Memory B cell (primary cell): ENCODE data around the gene PRR5.

Source experiments
- ATAC-seq: fragments of 150-1000 bp; cut with Tn5 transposase; 2 replicates; pipeline ENCODE4 v1.10.0; 2021; ENCODE audit warnings: low read depth, mild to moderate bottlenecking, moderate library complexity
- DNase-seq, 2 donors: peaks; one replicate each; pipeline ENCODE4 v3.0.0; 2022; ENCODE audit warnings: low spot score in 2 of 2
- H3K27ac Mint-ChIP-seq: one replicate; pipeline ENCODE4 v1.8.0; 2022; ENCODE audit warnings: mild to moderate bottlenecking, moderate library complexity, mixed read lengths
- H3K27me3 Mint-ChIP-seq: one replicate; pipeline ENCODE4 v1.8.0; 2022; ENCODE audit warnings: mixed read lengths
- H3K36me3 Mint-ChIP-seq: one replicate; pipeline ENCODE4 v1.8.0; 2022; ENCODE audit warnings: mild to moderate bottlenecking, mixed read lengths
- H3K4me1 Mint-ChIP-seq: one replicate; pipeline ENCODE4 v1.8.0; 2022; ENCODE audit warnings: mixed read lengths
- H3K4me3 Mint-ChIP-seq: one replicate; pipeline ENCODE4 v1.8.0; 2022; ENCODE audit warnings: mild to moderate bottlenecking, moderate library complexity, mixed read lengths
- H3K9me3 Mint-ChIP-seq: one replicate; pipeline ENCODE4 v1.8.0; 2022; ENCODE audit warnings: mixed read lengths

PRR5 gene

DNA sequence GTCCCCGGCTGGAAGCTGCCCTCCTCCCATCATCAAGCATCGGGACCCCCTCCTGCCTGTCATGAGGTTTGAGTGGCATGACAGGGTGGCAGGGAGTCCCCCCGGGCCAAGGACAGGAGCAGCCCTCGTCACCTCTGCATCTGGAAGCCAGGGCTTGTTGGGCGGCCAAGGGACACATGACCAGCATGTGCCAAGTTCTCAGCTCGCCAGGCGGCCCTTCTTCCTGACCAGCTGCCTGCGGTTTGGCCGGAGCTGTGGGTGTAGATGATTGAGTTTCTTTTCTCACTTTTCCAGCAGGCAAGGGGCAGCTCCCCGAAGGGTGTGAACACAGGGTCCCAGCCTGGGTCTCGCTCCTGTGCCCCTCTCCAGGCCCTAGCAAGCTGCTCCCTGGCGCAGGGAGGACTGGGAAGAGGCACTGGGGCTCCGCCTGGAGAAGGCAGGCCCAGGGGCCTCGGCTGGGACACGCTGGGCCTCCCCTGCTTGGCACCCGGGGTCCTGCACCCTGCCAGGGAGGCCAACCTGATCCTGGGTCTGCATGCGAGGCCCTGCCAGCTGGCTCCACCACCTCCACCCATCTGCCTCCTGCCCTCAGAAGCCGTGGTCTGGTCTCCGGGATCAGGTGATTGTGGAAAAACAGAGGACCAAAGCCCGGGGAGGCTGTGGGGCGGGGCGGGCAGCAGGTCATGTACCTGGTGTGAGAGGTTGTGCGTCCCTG is 63.7 kb downstream of the PRR5 start:
- peaks cover 6% of the 10 kb centered on the region for H3K36me3 Mint-ChIP-seq
- peaks cover 6% of the 10 kb centered on the region for H3K27me3 Mint-ChIP-seq
- no peak overlapping the region for H3K4me3 Mint-ChIP-seq
- no peaks in the 10 kb centered on the region for H3K4me1 Mint-ChIP-seq
- DNase-seq = no peak
- H3K27ac Mint-ChIP-seq = no peak overlapping the region
- no peak for ATAC-seq
- peaks cover 6% of the 10 kb centered on the region for H3K9me3 Mint-ChIP-seq

- Mint-ChIP-seq H3K36me3 (no peaks in the 10 kb centered on the region), H3K4me3 (no peak overlapping the region), H3K27me3 (peaks cover 3% of the 10 kb centered on the region), H3K4me1 (no peaks in the 10 kb centered on the region), H3K9me3 (peaks cover 6% of the 10 kb centered on the region), H3K27ac (no peak overlapping the region)
- DNase-seq (no peak), ATAC-seq (no peak)
Observed at GRCh38 chr22:44773082-44773481, 71.1 kb downstream of the PRR5 start.

DNA sequence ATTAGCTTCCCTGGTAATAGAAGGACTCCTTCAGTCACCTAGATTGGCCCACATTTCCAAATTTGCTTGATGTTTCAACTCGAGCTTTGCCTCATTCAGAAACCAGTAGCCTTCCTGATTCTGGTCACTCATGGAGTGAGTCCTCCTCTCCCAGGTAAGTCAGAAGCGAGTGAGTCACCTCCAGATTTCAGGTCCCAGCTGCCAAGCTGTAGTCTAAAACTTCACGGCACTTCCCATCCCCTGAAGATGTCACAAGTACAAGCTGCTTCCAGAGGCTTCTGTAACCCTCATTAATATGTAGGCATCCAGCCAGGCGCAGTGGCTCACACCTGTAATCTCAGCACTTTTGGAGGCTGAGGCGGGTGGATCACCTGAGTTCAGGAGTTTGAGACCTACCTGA is 73.9 kb downstream of the PRR5 start:
- H3K9me3 Mint-ChIP-seq = peaks cover 8% of the 10 kb centered on the region
- H3K4me1 Mint-ChIP-seq = no peaks in the 10 kb centered on the region
- H3K36me3 Mint-ChIP-seq = no peaks in the 10 kb centered on the region
- peaks cover 1% of the 10 kb centered on the region for H3K27me3 Mint-ChIP-seq
- no peak overlapping the region for H3K4me3 Mint-ChIP-seq
- H3K27ac Mint-ChIP-seq = no peak overlapping the region
- DNase-seq (no peak), ATAC-seq (no peak)

DNA sequence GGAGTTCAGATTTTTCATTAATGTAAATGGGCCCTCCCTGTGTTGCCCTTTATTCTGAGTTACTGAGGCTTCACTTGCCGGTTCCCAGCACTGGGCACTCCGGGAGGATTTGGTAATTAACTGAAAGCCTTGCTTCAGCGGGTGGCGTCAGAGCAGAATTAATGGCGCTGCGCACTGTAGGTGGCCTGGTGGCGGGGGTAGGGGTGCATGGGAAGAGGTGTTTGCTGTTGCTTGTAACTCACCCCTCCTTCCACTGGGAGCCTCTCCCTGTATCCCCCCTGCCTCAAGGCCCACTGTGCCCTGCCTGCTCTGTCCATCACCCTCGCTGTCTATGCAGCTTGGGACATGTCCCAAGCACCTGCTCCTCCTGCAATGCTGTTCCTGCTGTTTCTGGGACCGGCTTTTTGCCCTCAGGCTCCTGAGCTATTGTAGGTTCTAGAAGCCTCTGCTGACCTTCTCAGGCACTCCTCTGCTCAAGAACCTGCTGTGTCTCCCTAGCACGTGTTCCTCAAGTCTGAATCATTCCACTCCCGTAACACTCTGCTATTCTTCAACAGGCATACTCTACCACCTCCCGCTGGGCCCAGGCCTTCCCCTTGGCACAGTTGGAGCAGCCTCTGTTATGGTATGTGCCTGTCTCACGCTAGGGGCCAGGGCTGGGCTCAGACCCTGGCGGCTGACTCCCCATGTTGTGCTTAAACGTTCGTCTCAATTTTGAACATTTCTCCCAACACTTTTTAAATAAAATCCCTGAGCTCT is 74.8 kb downstream of the PRR5 start:
- no peak for DNase-seq
- no peaks in the 10 kb centered on the region for H3K4me1 Mint-ChIP-seq

GRCh38 chr22:44777364-44777755 is 75.4 kb downstream of the PRR5 start:
- ATAC-seq (no peak), DNase-seq (no peak)
- Mint-ChIP-seq H3K36me3 (no peaks in the 10 kb centered on the region), H3K9me3 (peaks cover 4% of the 10 kb centered on the region), H3K27ac (no peak overlapping the region), H3K27me3 (peaks cover under 1% of the 10 kb centered on the region), H3K4me1 (no peaks in the 10 kb centered on the region), H3K4me3 (no peak overlapping the region)

More for the DNA sequence above, 74.8 kb downstream of the PRR5 start:
- Mint-ChIP-seq H3K9me3 (peaks cover 7% of the 10 kb centered on the region), H3K27ac (no peak overlapping the region), H3K36me3 (no peaks in the 10 kb centered on the region), H3K4me3 (no peak overlapping the region), H3K27me3 (peaks cover under 1% of the 10 kb centered on the region)
- ATAC-seq = no peak

DNA sequence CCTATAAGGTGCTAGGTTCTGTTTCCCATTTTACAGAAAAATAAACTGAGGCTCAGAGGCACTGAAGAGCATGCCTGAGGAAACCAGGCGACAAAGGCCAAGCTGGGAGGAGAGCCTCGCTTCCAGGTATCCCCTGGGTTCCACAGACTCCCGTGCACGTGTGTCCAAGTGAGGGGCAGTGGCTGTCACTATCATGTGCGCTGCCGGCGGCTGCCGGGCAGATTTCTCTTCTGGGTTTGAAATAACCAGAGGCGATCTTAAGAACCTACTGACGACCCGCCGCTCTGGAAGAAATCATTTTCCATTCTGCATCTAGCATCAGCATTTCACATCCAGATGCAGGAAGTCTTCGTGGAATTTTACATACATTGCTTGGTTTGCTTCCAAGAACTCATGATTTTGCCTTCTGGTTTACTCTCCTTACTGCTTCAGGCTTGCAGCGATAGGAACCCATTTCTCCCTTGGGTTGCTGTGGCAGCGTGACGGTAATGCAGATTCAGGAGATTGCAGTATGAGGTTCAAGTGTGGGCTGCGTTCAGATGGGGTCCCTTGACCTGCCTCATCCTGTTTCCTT is 79.0 kb downstream of the PRR5 start:
- ATAC-seq (no peak), DNase-seq (no peak)
- Mint-ChIP-seq H3K36me3 (no peaks in the 10 kb centered on the region), H3K4me3 (no peak overlapping the region), H3K27ac (no peak overlapping the region), H3K27me3 (peaks cover 9% of the 10 kb centered on the region), H3K9me3 (peaks cover 2% of the 10 kb centered on the region), H3K4me1 (no peaks in the 10 kb centered on the region)

GRCh38 chr22:44782363-44782963 is 80.5 kb downstream of the PRR5 start:
- Mint-ChIP-seq H3K4me1 (no peaks in the 10 kb centered on the region), H3K27ac (no peak overlapping the region), H3K9me3 (peaks cover 2% of the 10 kb centered on the region), H3K36me3 (no peaks in the 10 kb centered on the region), H3K27me3 (peaks cover 9% of the 10 kb centered on the region), H3K4me3 (no peak overlapping the region)
- ATAC-seq (no peak), DNase-seq (no peak)

DNA sequence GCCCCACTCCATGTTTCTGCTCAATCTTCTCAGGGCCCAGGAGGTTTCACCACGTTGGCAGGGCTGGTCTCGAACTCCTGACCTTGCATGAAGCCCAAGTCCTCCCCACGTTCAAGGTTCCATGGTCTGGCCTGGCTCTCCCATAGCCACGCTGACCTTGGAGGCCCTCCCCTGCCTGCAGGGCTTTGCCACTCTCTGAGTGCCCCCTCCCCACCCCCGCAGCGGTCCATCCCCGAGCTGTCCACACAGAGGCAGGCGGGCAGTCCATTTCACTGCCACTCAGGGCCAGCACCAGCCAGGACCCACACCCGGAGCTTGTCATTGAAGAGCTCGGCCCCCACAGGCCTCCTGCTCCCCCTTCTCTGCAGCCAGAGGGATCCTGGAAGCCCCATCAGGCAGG is 81.1 kb downstream of the PRR5 start:
- Mint-ChIP-seq H3K4me1 (no peaks in the 10 kb centered on the region), H3K36me3 (no peaks in the 10 kb centered on the region), H3K27ac (no peak overlapping the region), H3K27me3 (peaks cover 9% of the 10 kb centered on the region), H3K4me3 (no peak overlapping the region), H3K9me3 (peaks cover 2% of the 10 kb centered on the region)
- ATAC-seq (no peak), DNase-seq (no peak)

DNA sequence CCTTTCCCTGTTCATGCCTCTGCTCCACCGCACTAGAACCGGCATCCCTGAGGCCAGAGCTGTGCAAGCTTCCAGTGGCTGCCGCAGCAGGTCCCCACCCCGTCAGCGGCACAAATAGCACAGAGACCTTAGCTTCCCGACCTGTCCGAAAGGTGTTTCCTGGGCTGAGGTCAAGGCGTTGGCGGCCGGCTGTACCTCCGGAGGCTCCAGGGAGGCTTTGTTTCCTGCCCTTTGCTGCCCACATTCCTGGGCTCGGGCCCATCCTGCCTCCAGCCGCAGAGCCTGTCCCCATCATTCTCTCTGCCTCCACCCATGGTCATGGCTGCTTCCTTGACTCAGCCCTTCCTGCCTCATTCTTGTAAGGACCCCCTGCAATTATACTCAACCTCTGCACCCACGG is 81.6 kb downstream of the PRR5 start:
- H3K4me1 Mint-ChIP-seq = no peaks in the 10 kb centered on the region
- H3K27ac Mint-ChIP-seq = no peak overlapping the region
- peaks cover 2% of the 10 kb centered on the region for H3K9me3 Mint-ChIP-seq
- H3K27me3 Mint-ChIP-seq = peaks cover 9% of the 10 kb centered on the region
- no peak for ATAC-seq
- no peak overlapping the region for H3K4me3 Mint-ChIP-seq
- H3K36me3 Mint-ChIP-seq = no peaks in the 10 kb centered on the region
- DNase-seq = no peak

GRCh38 chr22:44786136-44786535 is 84.1 kb downstream of the PRR5 start:
- Mint-ChIP-seq H3K27ac (no peak overlapping the region), H3K9me3 (no peaks in the 10 kb centered on the region), H3K27me3 (peaks cover 14% of the 10 kb centered on the region), H3K36me3 (no peaks in the 10 kb centered on the region), H3K4me3 (no peak overlapping the region), H3K4me1 (no peaks in the 10 kb centered on the region)
- no peak for ATAC-seq
- no peak for DNase-seq

- no peak for ATAC-seq
- Mint-ChIP-seq H3K4me3 (no peak overlapping the region), H3K27ac (no peak overlapping the region), H3K36me3 (no peaks in the 10 kb centered on the region), H3K9me3 (no peaks in the 10 kb centered on the region), H3K4me1 (no peaks in the 10 kb centered on the region), H3K27me3 (peaks cover 14% of the 10 kb centered on the region)
- no peak for DNase-seq
Observed at GRCh38 chr22:44786610-44787009, 84.6 kb downstream of the PRR5 start.
